Camera-type eye (tissue), 1 donor: ENCODE measurements around the gene C1QC. TPM values are rescaled to one million over a fixed set of nuclear protein-coding genes. Genes with fewer than 3 reads are reported as not detected.

ENCODE experiments used
- total RNA-seq: library from RNA; depleted of rRNA; stranded (reverse); fragments of >200 nt; gene quantifications from one replicate; pipeline ENCODE4 v1.2.3, GENCODE V29; 2014

C1QC gene
- 18.2 TPM for total RNA-seq

GRCh38 chr1:22643381-22643780 lies at the start of gene C1QC:
TSS of gene C1QC (plus strand) at chr1:22643633. CDS start at chr1:22644024, 391 bp downstream.

GRCh38 chr1:22636353-22636752 lies 7.1 kb upstream of the C1QC start, which contains the start of gene C1QA:
TSS of gene C1QA (plus strand) at chr1:22636628. CDS start at chr1:22637617, 989 bp downstream.

DNA sequence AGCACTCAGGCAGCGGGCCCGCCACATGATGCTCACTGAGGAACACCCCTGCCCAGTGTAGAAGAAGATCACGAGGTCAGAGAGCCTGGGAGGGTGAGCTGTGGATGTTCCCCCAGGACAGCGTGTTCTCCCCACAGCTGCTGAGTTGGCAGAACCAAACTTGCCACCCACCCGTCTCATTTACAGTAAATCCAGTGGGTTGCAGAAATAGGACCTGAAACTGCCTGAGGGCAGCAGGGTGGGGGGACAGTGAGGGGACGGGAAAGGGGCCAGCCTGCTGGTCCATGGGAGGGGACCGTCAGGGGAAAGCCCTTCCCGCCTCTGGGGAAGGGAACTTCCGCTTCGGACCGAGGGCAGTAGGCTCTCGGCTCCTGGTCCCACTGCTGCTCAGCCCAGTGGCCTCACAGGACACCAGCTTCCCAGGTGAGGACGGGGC lies 9.5 kb downstream of the C1QC start, which contains the start of gene C1QB:
TSS of gene C1QB (plus strand) at position 356 of the 436 bp plus-strand sequence. CDS start 6,227 bp downstream, outside the sequence.

Other genes with a start within 250 kb of the C1QC start
- gene ZBTB40, start 191.8 kb upstream of the C1QC start, total RNA-seq, result 27.8 TPM
- 33.2 TPM for gene EPHA8, start 80.1 kb upstream of the C1QC start, total RNA-seq
- 24.1 TPM for gene C1QA, start 7.0 kb upstream of the C1QC start, total RNA-seq
- 25.4 TPM for gene C1QB, start 9.6 kb downstream of the C1QC start, total RNA-seq
- 118 TPM for gene EPHB2, start 67.2 kb downstream of the C1QC start, total RNA-seq